Forelimb muscle (tissue), 1 donor: ENCODE measurements around the gene F2RL1. TPM values are rescaled to one million over a fixed set of nuclear protein-coding genes. Genes with fewer than 3 reads are reported as not detected.
"Not testable (repeated sequence)": the region's sequence is repeated elsewhere in the genome, so short reads cannot be mapped to it uniquely, and the experiment has no call there.

ENCODE experiments used
- DNase-seq: peaks from one replicate; pipeline ENCODE4 v3.0.0-alpha.2; 2013; ENCODE audit warnings: low read depth
- polyA plus RNA-seq: library from polyadenylated mRNA; unstranded; fragments of 120-200 nt; gene quantifications from one replicate; pipeline ENCODE4 v1.2.1, GENCODE V29; 2013; ENCODE audit not compliant: insufficient read length

The F2RL1 gene
- polyA plus RNA-seq, 1 donor = 0.32 TPM

DNA sequence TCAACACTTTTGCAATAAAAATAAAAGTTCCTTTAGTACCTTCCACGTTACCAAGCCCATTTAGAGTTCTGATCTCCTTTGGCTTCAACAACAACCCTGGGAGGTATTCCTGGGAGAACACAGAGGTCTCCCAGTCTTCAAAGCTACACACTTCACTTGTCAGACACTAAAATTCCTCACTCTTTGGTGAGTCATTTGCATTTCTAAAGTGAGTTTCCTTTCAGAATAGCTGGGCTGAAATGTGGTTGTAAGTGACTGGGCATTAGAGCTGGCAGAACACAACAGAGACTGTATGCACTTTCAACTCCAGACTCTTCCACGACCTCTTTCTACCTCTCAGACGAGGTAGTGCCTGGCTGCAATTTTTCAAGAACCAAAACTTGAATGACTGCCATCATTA is 11.5 kb upstream of the F2RL1 start:
- DNase-seq = no peak

DNA sequence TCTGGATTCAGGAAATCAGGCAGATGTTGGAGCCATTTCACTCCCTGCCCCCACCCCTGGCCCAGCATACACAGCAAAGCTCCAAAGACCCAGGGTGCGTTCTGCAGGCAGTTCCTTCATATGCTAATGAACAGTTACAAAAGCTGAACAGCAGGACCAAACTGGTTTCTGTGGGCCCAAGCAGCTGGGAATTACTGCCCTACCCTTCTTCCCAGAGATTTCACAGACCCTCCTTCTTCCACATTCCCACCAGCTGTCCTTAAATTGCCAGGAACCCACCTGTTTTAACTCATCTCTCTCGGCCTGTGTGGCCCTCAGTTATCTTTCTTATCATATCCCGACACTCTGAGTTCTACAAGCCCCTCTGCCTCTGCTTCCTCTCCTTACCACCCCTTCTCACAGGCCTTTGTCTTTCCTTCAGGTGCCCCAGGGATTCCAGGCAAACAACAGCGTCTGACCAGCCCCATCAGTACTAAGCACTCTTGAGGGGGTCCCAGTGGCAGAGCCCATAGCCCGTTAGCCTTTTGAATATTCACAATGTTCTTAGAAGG is 10.6 kb upstream of the F2RL1 start:
- DNase-seq = no peak

DNA sequence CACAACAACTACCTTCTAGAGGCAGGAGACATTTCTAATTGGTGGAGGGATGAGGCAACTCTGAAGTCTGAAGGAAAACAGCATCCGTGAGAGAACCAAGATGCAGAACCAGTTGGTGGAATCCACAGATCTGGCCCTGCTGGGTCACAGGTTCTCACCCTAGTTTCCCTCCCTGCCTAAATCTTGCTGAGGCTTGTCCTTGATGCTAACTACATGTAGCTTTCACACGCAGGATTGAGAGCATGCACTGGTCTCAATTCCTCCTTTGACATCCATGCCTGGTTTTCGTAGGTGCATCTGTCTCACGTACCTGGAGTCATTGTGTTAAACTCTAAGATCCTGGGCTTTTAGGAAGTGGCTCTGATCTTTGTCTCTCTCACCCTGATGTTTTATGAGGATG is 9.7 kb upstream of the F2RL1 start:
- no peak for DNase-seq

DNA sequence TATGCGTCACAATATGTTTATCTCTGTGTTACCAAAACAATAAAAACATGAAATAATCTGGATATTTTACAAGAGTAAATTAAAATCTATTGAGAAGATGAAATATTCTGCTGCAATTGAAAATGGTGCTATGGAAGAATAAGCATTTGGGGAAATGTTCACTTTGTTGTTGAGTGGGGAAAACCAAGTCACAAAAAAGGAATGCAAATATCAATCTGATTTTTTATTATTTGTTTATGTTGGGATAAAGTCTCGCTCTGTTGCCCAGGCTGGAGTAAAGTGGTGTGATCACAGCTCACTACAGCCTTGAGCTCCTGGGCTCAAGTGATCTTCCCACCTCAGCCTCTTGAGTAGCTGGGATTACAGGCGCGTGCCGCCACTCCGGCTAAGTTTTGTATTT is 8.6 kb upstream of the F2RL1 start:
- no peak for DNase-seq

DNA sequence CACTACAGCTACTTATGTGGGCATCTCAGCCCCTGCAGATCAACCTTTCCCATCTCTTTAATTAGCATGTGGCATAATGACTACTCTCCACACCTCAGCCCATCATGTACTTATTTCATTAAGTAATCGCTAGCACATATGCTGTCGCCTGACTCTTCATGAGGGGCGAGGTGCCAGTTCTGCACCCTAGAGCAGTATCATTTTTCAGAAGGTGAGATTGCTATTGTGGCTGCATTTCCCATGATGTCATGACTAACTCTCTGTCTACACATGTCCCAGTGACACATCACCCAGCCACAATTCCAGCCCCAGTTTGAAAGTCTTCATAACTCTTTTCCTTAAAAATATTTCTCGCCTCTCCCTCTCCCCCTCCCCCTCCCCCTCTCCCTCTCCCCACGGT is 7.6 kb upstream of the F2RL1 start:
- no peak for DNase-seq

DNA sequence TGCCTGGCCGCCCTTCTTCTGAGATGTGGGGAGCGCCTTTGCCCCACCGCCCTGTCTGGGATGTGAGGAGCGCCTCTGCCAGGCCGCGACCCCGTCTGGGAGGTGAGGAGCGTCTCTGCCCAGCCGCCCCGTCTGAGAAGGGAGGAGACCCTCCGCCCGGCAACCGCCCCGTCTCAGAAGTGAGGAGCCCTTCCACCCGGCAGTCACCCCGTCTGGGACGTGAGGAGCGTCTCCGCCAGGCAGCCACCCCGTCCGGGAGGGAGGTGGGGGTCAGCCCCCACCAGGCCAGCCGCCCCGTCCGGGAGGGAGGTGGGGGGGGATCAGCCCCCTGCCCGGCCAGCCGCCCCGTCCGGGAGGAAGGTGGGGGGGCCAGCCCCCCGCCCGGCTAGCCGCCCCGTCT is 6.6 kb upstream of the F2RL1 start:
- DNase-seq = not testable (repeated sequence)

DNA sequence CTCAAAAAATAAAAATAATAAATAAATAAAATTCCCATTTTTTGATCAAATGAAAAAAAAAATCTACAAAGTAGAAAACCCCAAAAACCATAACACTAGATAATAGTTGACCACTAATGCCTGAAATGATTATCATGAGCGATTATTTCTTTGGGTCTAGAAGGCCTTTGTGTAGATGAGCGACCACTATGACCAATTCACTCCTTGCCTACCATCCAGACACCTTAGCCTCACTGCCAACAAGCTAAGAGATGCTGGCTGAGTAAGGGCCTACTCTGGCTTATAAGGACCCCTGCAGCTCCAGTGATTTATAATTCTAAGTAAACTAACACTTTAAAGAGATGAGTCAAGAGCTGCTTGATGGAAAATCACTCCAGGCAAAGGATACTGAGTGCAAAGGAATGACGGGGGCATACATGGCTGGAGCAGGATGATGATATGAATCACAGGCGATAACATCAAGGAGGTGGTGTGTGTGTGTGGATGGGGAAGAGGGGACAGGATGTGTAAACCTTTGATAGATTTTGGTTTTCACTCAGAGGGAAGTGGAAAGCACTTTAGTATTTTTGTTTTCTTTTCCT is 4.8 kb upstream of the F2RL1 start:
- no peak for DNase-seq

DNA sequence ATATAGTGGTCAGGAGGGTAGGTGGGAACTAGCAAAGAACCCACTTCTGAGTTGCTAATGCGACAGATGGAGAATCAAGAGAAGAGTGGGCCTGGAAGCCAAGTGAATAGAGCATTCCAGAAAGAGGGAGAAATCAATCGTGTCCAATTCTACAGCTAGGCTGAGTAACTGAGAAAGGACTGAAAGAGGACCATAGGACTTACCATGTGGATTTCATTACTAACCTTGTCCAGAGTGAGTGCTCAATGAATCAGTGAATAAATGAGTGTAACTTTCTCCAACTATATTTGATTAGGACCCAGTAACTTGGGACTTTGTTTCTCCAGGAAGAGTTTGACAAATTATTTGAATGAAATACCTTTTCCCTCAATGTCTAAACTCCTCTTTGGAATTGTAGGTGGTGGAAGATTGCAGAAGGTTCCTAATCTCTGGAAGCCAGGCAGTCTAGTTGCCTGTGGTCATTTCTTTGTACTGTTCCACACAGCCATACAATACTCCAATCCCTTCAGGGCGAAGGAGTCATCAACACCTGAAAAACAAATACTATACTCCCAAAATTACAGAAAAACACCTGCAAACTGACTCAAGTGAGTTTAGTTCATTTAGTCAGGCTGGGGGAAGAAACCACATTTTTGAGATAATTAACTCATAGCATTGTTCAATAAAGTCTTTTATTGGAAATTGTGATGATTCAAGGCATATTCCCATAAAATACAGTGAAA is 2.6 kb upstream of the F2RL1 start:
- no peak for DNase-seq

DNA sequence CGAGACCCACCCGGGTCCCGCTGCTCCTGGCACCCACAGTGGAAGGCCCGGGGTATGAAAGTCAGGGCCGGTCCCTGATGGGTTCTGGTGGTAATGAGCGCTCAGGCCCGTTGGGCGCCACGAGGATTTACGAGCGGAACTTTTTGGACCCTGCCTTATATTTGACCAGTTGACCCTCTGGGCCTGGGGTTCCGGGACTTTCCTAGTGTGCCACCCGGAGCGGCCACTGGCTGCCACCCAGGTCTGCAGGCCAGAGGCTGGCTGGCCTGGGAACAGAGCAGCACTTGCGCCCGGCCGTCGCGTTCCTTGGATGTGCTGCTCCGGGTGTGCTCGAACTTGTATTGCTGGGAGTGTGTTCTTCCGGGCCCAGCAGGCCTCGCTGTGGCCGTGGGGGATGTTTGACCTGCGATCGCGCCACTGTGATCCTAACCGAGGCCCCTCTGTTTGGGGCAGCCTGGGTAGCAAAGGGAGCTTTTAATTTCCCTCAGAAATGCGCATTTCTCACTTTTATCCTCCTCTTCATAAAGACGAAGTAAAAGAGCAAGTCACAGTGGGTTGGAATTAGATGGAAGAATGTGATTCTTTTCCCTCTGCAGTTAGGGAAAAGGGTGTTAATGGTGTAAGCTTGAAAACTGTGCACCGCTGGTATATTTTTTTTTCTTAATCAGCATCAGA is 1.2 kb downstream of the F2RL1 start:
- no peak for DNase-seq

DNA sequence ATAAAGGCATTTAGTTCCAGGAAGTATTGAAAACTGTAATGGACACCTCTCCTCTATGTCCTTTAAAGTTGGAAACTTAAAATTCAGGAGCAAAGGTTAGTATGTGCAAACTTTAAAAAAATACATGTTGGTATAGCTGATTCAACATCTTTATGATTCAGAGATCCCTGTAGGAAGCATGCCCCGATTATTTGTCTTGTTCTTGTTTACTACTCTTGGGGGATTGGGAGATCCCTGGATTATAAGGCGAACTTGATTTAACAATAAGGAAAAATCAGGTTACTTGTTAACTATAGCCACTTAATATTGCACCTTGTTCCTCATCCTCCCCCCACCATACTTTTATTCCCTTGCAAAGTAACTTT is 1.7 kb downstream of the F2RL1 start:
- DNase-seq = no peak

DNA sequence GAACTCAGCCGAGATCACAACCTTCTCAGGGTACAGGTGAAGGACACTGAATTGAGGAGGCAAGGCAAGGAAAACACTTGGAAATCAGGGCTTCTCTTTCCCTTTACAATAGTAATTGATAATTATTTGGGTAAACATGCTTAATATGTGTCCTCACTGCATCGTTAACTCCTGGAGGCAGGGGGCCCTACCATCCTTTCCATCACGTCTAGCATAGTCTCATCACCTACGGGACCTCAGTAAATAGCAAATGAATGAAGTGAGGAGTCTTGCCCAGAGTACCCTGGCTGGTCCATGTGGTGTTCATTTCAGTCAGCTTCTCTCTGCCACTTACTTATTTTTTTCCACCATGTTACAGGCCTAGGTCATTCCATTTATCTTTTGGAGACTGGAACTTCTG is 2.3 kb downstream of the F2RL1 start:
- DNase-seq = no peak

DNA sequence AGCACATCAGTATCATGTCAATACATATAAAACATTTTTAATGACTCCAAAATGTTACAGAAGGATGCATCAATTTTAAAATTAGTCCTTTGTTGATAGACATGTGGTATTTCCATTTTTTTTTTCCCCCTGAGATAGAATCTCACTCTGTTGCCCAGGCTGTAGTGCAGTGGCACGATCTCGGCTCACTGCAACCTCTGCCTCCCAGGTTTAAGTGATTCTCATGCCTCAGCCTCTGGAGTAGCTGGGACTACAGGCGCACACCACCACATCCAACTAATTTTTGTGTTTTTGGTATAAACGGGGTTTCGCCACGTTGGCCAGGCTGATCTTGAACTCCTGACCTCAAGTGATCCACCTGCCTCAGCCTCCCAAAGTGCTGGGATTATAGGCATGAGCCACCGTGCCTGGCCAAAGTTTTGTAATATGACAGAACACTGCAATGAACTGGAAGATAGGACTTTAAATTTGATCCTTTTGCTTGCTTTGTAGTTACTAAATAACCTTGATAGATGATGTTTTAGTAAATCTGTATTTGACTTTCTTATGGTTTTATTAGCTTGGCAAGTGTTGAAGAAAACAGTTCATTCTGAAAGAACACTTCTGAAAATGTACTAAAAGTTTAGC is 3.4 kb downstream of the F2RL1 start:
- DNase-seq = not testable (repeated sequence)

DNA sequence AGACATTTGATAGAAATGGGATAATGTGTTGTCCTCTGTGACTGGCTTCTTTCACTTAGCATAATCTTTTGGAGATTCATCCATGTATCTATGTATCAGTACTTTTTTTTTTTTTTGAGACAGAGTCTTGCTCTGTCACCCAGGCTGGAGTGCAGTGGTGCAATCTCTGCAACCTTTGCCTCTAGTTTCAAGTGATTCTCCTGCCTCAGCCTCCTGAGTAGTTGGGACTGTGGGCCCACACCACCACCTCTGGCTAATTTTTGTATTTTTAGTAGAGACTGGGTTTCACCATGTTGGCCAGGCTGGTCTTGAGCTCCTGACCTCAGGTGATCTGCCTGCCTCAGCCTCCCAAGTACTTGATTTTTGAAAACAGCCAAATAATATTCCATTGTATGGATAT is 7.6 kb downstream of the F2RL1 start:
- not testable (repeated sequence) for DNase-seq

DNA sequence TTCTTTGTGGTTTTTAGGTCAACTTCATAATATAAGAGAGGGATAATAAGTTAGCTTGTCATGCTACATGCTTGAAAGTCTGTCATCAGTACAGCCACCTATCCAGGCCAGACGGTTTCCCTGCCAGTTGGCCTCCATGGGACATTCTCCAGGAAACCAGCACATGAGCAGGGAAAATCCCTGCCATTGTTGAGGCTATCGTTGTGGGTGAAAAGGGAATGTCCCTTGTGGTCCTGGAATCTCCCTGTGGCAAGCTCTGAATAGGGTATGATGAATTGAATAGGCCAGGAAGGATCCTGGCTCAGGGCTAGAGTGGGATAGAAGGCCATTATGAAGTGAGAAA is 12.3 kb downstream of the F2RL1 start:
- no peak for DNase-seq

DNA sequence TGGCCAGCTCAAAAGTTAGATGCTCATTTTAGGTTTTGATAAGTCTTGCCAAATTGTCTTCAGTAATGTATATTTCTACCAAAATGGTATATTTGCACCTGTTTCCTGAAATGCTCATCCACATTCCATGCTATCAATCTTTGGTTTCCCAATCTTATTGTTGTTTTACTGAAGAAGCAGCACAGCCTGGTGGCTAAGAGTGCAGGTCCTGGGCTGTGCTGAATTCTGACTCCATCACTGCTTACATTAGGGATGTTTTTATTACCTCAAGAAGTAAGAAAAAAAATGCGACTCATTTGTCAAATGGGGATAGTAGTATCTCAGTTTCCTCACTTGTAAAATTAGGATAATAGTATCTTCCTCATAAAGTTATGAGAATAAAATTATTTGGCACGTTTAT is 17.4 kb downstream of the F2RL1 start:
- DNase-seq = no peak

DNA sequence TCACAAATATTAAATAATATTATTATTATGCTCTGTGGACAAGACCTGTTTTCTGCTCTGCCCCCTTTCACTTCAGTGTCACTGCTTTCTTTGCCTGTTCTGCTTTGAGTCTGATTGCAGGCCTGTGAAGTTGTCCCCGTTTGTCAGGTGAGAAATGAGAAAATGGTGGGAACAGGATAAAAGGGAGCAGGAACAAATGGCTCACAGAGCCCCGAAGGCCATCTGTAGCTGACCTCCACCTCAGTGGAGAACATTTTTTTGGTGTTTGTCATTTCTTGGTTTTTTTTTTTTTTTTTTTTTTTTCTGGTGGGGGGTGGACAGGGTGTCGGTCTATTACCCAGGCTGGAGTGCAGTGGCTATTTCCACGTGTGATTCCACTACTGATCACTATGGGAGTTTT is 17.8 kb downstream of the F2RL1 start:
- no peak for DNase-seq

DNA sequence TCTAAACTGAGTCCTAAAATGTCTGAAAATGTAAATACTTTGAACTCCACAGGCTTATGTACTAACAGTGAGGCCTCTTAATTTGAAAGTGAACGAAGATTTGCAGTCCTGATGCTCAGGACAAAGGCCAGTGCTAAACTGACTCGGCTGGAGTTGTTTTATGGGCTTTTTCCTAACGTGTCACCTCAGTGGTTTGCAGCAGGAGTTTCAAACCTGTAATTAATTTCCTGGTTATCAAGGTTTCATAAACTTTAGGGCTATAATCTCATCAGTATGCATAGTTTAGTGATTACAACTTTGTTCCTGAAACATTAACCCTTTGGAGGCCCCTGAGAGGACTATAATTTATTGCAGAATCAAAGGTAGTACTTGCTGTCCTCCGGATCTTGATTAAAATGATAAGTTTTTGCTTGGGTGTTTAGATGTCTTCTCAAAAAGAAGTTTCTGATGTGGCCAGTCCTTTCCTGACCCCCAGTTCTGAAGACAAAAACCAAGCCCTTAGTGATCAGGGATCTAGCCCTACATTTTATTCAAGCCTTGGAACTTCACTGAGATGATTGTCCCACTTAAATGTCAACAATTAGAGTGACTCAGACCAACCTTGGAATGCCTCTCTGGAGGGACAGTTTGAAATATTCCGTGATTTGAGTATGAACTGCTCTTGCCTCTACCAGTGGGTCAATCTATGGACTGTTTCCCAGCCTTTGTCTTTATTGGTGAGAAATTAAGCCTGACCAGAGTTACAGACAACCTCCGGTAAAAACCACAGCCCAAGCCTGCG is 19.8 kb downstream of the F2RL1 start:
- DNase-seq = no peak

DNA sequence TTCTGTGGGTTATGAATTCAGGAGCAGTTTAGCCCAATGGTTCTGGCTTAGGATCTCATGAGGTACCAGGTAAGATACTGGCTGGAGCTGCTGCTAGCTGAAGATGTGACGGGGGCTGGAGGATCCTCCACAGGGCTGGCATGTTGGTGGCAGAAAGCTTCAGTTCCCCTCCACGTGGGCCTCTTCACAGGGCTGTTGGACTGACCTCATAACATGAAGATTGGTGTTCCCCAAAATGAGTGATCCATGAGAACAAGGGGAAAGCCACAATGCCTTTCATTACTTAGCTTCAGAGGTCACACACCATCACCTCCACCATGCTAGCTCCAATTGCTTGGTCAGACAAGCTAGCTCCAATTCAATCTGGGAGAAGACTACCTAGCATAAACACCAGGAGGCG is 22.5 kb downstream of the F2RL1 start:
- DNase-seq = no peak

DNA sequence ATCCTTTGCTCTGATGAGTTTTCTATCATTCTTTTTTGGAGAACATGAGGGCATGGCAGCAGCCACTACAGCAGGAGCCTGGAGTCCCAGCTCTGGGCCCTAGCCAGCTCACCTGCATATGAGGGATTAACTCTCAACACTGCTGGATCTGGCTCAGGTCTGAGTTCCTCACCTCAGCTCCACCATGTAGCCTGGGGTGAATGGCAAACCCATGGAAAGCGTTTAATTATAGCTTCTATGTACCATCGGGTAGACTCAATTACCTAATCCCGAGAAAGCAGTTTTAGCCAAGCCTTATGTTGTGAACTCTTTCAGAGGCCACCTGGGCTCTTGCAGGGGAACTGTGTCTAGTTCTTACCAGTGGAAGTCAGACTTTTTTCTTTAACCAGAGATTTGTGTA is 27.1 kb downstream of the F2RL1 start:
- no peak for DNase-seq

DNA sequence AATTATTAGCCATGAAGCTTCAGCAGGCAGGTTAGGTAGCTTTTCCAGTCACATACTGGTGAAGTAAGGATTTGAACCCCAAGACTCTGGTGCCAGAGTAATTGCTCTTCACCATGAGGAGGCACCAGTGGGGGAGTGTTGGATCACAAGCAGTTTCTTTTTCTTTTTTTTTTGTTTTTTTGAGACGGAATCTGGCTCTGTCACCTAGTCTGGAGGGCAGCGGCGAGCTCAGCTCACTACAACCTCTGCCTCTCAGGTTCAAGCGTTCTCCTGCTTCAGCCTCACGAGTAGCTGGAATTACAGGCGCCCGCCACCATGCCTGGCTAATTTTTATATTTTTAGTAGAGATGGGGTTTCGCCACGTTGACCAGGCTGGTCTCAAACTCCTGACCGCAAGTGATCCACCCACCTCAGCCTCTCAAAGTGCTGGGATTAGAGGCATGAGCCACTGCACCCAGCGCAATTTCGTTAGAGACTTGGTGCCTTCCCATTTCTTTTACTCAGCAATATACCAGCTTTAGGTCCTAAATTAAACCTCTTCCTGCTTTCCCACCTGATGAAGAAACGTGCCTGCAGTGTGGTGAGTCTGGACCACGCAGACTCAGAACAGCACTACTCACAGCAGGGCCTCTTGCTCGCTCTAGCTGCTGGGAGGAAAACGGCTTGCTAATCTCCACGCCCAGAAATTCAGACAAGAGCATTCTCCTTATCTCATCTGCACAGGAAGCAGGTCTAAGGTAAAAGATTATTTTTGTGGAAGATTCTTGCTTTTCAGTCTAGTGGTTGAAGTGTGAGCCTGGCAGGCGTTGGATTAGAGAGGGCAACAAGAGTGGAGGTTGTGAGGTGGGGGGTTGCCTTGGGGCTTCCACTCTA is 30.8 kb downstream of the F2RL1 start, which contains the start of gene S100Z:
TSS of gene S100Z (plus strand) at position 596 of the 873 bp plus-strand sequence. CDS start 25,346 bp downstream, outside the sequence.
- no peak for DNase-seq
